A673 (cell line): ENCODE results near the gene PFKL. TPM values are rescaled to one million over a fixed set of nuclear protein-coding genes. Genes with fewer than 3 reads are reported as not detected.
A peak's percentile ranks its signal among the peaks of the same experiment; 100 is the strongest.

Source experiments
- Bru-seq: library from RNA; stranded (reverse); fragments of 400-500 nt; gene quantifications from one replicate; lab custom pipeline; 2021; lab: Mats Ljungman, UMichigan
- BruChase-seq, 2 experiments: library from RNA; stranded (reverse); fragments of 400-500 nt; gene quantifications; one replicate each; lab custom pipeline; 2021; lab: Mats Ljungman, UMichigan
- BruUV-seq: library from RNA; stranded (reverse); fragments of 400-500 nt; replicated peaks from 2 replicates; lab custom pipeline; 2021; lab: Mats Ljungman, UMichigan
- CTCF ChIA-PET: fragments of 300-600 bp; sonication (Branson Sonifier 250); formaldehyde crosslinking; loops from one replicate; lab custom pipeline; 2022; ENCODE audit warnings: antibody characterized with exemption; lab: Charles Lee
- POLR2A ChIA-PET: fragments of 300-600 bp; sonication (Branson Sonifier 250); formaldehyde crosslinking; loops from one replicate; lab custom pipeline; 2022; ENCODE audit warnings: antibody characterized with exemption; ENCODE audit not compliant: low non-redundant PET; lab: Charles Lee
- DNase-seq: peaks from one replicate; pipeline ENCODE4 v3.0.0-alpha.2; 2015; ENCODE audit warnings: low spot score
- H3K27ac ChIP-seq: fragments of 200-600 bp; sonication (generic); 2 replicates; pipeline ENCODE4 v1.5.1; 2016; ENCODE audit warnings: mixed run types, low read depth, mild to moderate bottlenecking, mixed read lengths, antibody characterized with exemption, low read length; ENCODE audit not compliant: poor library complexity, severe bottlenecking
- H3K27me3 ChIP-seq: fragments of 200-600 bp; sonication (generic); replicated peaks from 2 replicates; pipeline ENCODE4 v1.6.1; 2017; ENCODE audit warnings: mixed run types, low read depth, mild to moderate bottlenecking, mixed read lengths, antibody characterized with exemption, low read length; ENCODE audit not compliant: insufficient read depth, poor library complexity
- H3K36me3 ChIP-seq: fragments of 200-600 bp; sonication (generic); 2 replicates; pipeline ENCODE4 v1.6.1; 2016; ENCODE audit warnings: mixed run types, mild to moderate bottlenecking, mixed read lengths, antibody characterized with exemption, low read length; ENCODE audit not compliant: insufficient read depth, poor library complexity, severe bottlenecking
- H3K4me1 ChIP-seq: fragments of 200-600 bp; sonication (generic); 2 replicates; pipeline ENCODE4 v1.6.1; 2017; ENCODE audit warnings: mixed run types, mild to moderate bottlenecking, mixed read lengths, antibody characterized with exemption, low read length; ENCODE audit not compliant: insufficient read depth, poor library complexity, severe bottlenecking
- H3K4me3 ChIP-seq: fragments of 200-600 bp; sonication (generic); 2 replicates; pipeline ENCODE4 v1.5.1; 2016; ENCODE audit warnings: low read depth, mixed run types, mild to moderate bottlenecking, mixed read lengths, low read length; ENCODE audit not compliant: poor library complexity, severe bottlenecking
- H3K9me3 ChIP-seq: fragments of 200-600 bp; sonication (generic); 2 replicates; pipeline ENCODE4 v1.6.1; 2016; ENCODE audit warnings: mixed run types, low read depth, mild to moderate bottlenecking, mixed read lengths, antibody characterized with exemption, low read length; ENCODE audit not compliant: poor library complexity, severe bottlenecking
- CTCF ChIP-seq: fragments of 300-800, 200-600 bp; sonication (generic); conservative IDR thresholded peaks from 2 replicates; pipeline ENCODE4 v1.5.1; 2017; ENCODE audit warnings: low read depth, mild to moderate bottlenecking, antibody characterized with exemption, low read length, moderate library complexity, mixed read lengths
- EZH2 ChIP-seq: fragments of 200-600 bp; sonication (generic); IDR thresholded peaks from 2 replicates; pipeline ENCODE4 v1.6.1; 2017; ENCODE audit warnings: borderline replicate concordance, low read depth, mild to moderate bottlenecking, mixed read lengths, antibody characterized with exemption, low read length; ENCODE audit not compliant: poor library complexity, severe bottlenecking
- intact Hi-C: fragments of 100-400 bp; cut with micrococcal nuclease; formaldehyde crosslinking; loops from one replicate; pipeline ENCODE4 v1.10.0; 2022; ENCODE audit not compliant: unreplicated experiment
- long read RNA-seq: library from polyadenylated mRNA; stranded (forward); transcript quantifications from one replicate; pipeline ENCODE4 v2.0.0, GENCODE V29; 2022
- total RNA-seq: library from RNA; stranded (reverse); gene quantifications from 2 replicates; pipeline ENCODE4 v1.2.3, GENCODE V29; 2021

The PFKL gene
- total RNA-seq (112 and 122 TPM in 2 replicates), Bru-seq, nascent RNA (percentile 53 among the genes with signal in this experiment), BruChase-seq, experiment 1, labeled RNA remaining after a 2-hour chase (percentile 59 among the genes with signal in this experiment), BruChase-seq, experiment 2, labeled RNA remaining after a 6-hour chase (percentile 72 among the genes with signal in this experiment)
- long read RNA-seq, transcript PFKL-201 (22 exons, 2,912 nt) = major isoform, 425 of 585 reads
- long read RNA-seq, transcript PFKL-204 (10 exons, 2,818 nt) = minor isoform, 5 of 585 reads
- long read RNA-seq, partial matches to known transcripts = 81 of 585 reads
- long read RNA-seq, other reads (novel, unspliced or antisense) = 71 of 585 reads

- Histone ChIP-seq H3K9me3 (no peaks in the 10 kb centered on the region), H3K27ac (peak within 1 kb of the TSS; percentile 86), H3K27me3 (no peaks in the 10 kb centered on the region), H3K36me3 (no peaks in the 10 kb centered on the region), H3K4me3 (peak within 1 kb of the TSS; percentile 87), H3K4me1 (peaks cover 32% of the 10 kb centered on the region)
- CTCF ChIA-PET = interaction anchor here (0.6 kb wide), 1 partner anchor 224 kb away, joined by 3 read pairs; no protein-coding TSS in a partner anchor
- DNase-seq = peak; percentile 57
- POLR2A ChIA-PET = no interaction called here
- BruUV-seq = no TSS peak
- intact Hi-C loops = loop anchor here (5.0 kb wide), 1 partner anchor 487 kb away; no protein-coding TSS in a partner anchor
- TF ChIP-seq EZH2 (no peak), CTCF (no peak)
These were observed at the start of gene PFKL for GRCh38 chr21:44299458-44300261. TSS of gene PFKL (plus strand) at chr21:44300053. CDS start at chr21:44300106, 53 bp downstream.

- intact Hi-C loops = no loop called here
- Histone ChIP-seq H3K4me1 (no peaks in the 10 kb centered on the region), H3K27me3 (no peaks in the 10 kb centered on the region), H3K4me3 (no peak overlapping the region), H3K27ac (no peak overlapping the region), H3K9me3 (no peaks in the 10 kb centered on the region), H3K36me3 (no peaks in the 10 kb centered on the region)
- CTCF ChIA-PET = no interaction called here
- DNase-seq = no peak
- POLR2A ChIA-PET = no interaction called here
- BruUV-seq = no TSS peak
- TF ChIP-seq EZH2 (no peak), CTCF (no peak)
These were observed 45.8 kb upstream of the PFKL start for GRCh38 chr21:44253832-44254710.

- Histone ChIP-seq H3K36me3 (no peaks in the 10 kb centered on the region), H3K4me3 (no peak overlapping the region), H3K4me1 (no peaks in the 10 kb centered on the region), H3K9me3 (no peaks in the 10 kb centered on the region), H3K27ac (no peak overlapping the region), H3K27me3 (no peaks in the 10 kb centered on the region)
- DNase-seq = no peak
- TF ChIP-seq EZH2 = no peak
- intact Hi-C loops = no loop called here
- CTCF ChIA-PET = no interaction called here
- no TSS peak for BruUV-seq
- POLR2A ChIA-PET = no interaction called here
These were observed 44.3 kb upstream of the PFKL start for GRCh38 chr21:44255511-44255981.
